Measurements from ENCODE around the gene CYFIP2.

The CYFIP2 gene

GRCh38 chr5:157259699-157260098 lies 6.2 kb upstream of the CYFIP2 start:
- DNase-seq = no peak

GRCh38 chr5:157263496-157264090 lies 2.3 kb upstream of the CYFIP2 start:
- no peak for DNase-seq

GRCh38 chr5:157266286-157267007 lies 524 bp downstream of the CYFIP2 start:
- DNase-seq = peak; percentile 64

- peak; percentile 20 for DNase-seq
These were observed 1.1 kb downstream of the CYFIP2 start for GRCh38 chr5:157267025-157267424.

GRCh38 chr5:157267761-157268480 lies 2.0 kb downstream of the CYFIP2 start:
- DNase-seq = no peak

- peak; percentile 45 for DNase-seq
These were observed 3.3 kb downstream of the CYFIP2 start for GRCh38 chr5:157269165-157269671.

- no peak for DNase-seq
These were observed 3.9 kb downstream of the CYFIP2 start for GRCh38 chr5:157269761-157270272.

GRCh38 chr5:157270771-157271170 lies 4.8 kb downstream of the CYFIP2 start:
- DNase-seq = no peak

GRCh38 chr5:157271740-157272271 lies 5.9 kb downstream of the CYFIP2 start:
- peak; percentile 87 for DNase-seq

GRCh38 chr5:157273131-157273556 lies 7.2 kb downstream of the CYFIP2 start:
- peak; percentile 29 for DNase-seq

- DNase-seq = no peak
These were observed 9.5 kb downstream of the CYFIP2 start for GRCh38 chr5:157275403-157275802.

- DNase-seq = no peak
These were observed 12.6 kb downstream of the CYFIP2 start for GRCh38 chr5:157278319-157279037.

GRCh38 chr5:157279605-157280239 lies 13.8 kb downstream of the CYFIP2 start:
- no peak for DNase-seq

GRCh38 chr5:157280927-157281326 lies 15.0 kb downstream of the CYFIP2 start:
- no peak for DNase-seq

- no peak for DNase-seq
These were observed 16.2 kb downstream of the CYFIP2 start for GRCh38 chr5:157282150-157282549.

- peak; percentile 42 for DNase-seq
These were observed 17.5 kb downstream of the CYFIP2 start for GRCh38 chr5:157283434-157283833.

- no peak for DNase-seq
These were observed 18.7 kb downstream of the CYFIP2 start for GRCh38 chr5:157284458-157285212.

- no peak for DNase-seq
These were observed 19.6 kb downstream of the CYFIP2 start for GRCh38 chr5:157285310-157286035.

- no peak for DNase-seq
These were observed 20.9 kb downstream of the CYFIP2 start for GRCh38 chr5:157286761-157287211.

GRCh38 chr5:157288405-157289163 lies 22.7 kb downstream of the CYFIP2 start:
- DNase-seq = no peak
